CD8-positive, alpha-beta memory T cell (primary cell): Measurements from ENCODE around the gene RTF2. TPM values are rescaled to one million over a fixed set of nuclear protein-coding genes. Genes with fewer than 3 reads are reported as not detected.
A peak's percentile ranks its signal among the peaks of the same experiment; 100 is the strongest.

Experiments
- CTCF ChIA-PET: fragments of 350-600 bp; sonication (Branson Sonifier 250); formaldehyde crosslinking; loops from one replicate; lab custom pipeline; 2021; ENCODE audit warnings: antibody characterized with exemption; lab: Charles Lee
- POLR2A ChIA-PET: fragments of 350-600 bp; sonication (Branson Sonifier 250); formaldehyde crosslinking; loops from one replicate; lab custom pipeline; 2021; ENCODE audit warnings: antibody characterized with exemption; lab: Charles Lee
- DNase-seq, 5 donors: peaks; one replicate each; pipeline versions ENCODE4 v3.0.0 to v3.0.0-alpha.2; 2020 to 2022; ENCODE audit warnings: mixed read lengths in 1 of 5
- H3K27ac ChIP-seq: one replicate; pipeline ENCODE4 v1.7.0; 2013; ENCODE audit warnings: low read depth, mild to moderate bottlenecking, low read length, moderate library complexity
- H3K27me3 ChIP-seq: 2 replicates; pipeline ENCODE4 v1.7.0; 2013; ENCODE audit warnings: low read length, mild to moderate bottlenecking; ENCODE audit not compliant: insufficient read depth, poor library complexity, severe bottlenecking
- H3K36me3 ChIP-seq: 2 replicates; pipeline ENCODE4 v1.7.0; 2013; ENCODE audit warnings: mild to moderate bottlenecking, low read length, moderate library complexity; ENCODE audit not compliant: insufficient read depth
- H3K4me1 ChIP-seq: 2 replicates; pipeline ENCODE4 v1.7.0; 2013; ENCODE audit warnings: mild to moderate bottlenecking, low read length, moderate library complexity; ENCODE audit not compliant: insufficient read depth
- H3K4me3 ChIP-seq: 2 replicates; pipeline ENCODE4 v1.7.0; 2013; ENCODE audit warnings: mild to moderate bottlenecking, low read length
- H3K9me3 ChIP-seq: 2 replicates; pipeline ENCODE4 v1.7.0; 2013; ENCODE audit warnings: mild to moderate bottlenecking, low read length
- H3K27ac Mint-ChIP-seq, 8 donors: one replicate each; pipeline ENCODE4 v1.8.0; 2020 to 2021; ENCODE audit warnings: mixed read lengths in 8 of 8, mild to moderate bottlenecking in 6 of 8, inconsistent platforms in 3 of 8, moderate library complexity in 3 of 8
- H3K27me3 Mint-ChIP-seq, 2 donors: one replicate each; pipeline ENCODE4 v1.8.0; 2020 to 2021; ENCODE audit warnings: mixed read lengths in 2 of 2, mild to moderate bottlenecking in 1 of 2, moderate library complexity in 1 of 2
- H3K36me3 Mint-ChIP-seq, 3 donors: one replicate each; pipeline ENCODE4 v1.8.0; 2020 to 2021; ENCODE audit warnings: mixed read lengths in 3 of 3, inconsistent platforms in 1 of 3, mild to moderate bottlenecking in 1 of 3
- H3K4me1 Mint-ChIP-seq, 3 donors: one replicate each; pipeline ENCODE4 v1.8.0; 2020 to 2021; ENCODE audit warnings: mixed read lengths in 3 of 3, inconsistent platforms in 1 of 3, mild to moderate bottlenecking in 1 of 3
- H3K4me3 Mint-ChIP-seq, 7 donors: one replicate each; pipeline ENCODE4 v1.8.0; 2020 to 2021; ENCODE audit warnings: mixed read lengths in 7 of 7, mild to moderate bottlenecking in 6 of 7, moderate library complexity in 4 of 7, inconsistent platforms in 2 of 7
- H3K9me3 Mint-ChIP-seq, 5 donors: one replicate each; pipeline ENCODE4 v1.8.0; 2020 to 2022; ENCODE audit warnings: mixed read lengths in 5 of 5, mild to moderate bottlenecking in 3 of 5, moderate library complexity in 2 of 5, inconsistent platforms in 1 of 5
- polyA plus RNA-seq: library from polyadenylated mRNA; unstranded; fragments of 300-500 nt; fragmentation: Illumina TruSeq; gene quantifications from one replicate; pipeline ENCODE4 v1.2.3, GENCODE V29; 2021
- total RNA-seq, 2 experiments: library from RNA; stranded (reverse); gene quantifications; one replicate each; pipeline ENCODE4 v1.2.3, GENCODE V29; 2021

The RTF2 gene, protein sequence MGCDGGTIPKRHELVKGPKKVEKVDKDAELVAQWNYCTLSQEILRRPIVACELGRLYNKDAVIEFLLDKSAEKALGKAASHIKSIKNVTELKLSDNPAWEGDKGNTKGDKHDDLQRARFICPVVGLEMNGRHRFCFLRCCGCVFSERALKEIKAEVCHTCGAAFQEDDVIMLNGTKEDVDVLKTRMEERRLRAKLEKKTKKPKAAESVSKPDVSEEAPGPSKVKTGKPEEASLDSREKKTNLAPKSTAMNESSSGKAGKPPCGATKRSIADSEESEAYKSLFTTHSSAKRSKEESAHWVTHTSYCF
- total RNA-seq (10 to 100 TPM; 82.5 to 85.1 TPM), polyA plus RNA-seq (121 TPM)

DNA sequence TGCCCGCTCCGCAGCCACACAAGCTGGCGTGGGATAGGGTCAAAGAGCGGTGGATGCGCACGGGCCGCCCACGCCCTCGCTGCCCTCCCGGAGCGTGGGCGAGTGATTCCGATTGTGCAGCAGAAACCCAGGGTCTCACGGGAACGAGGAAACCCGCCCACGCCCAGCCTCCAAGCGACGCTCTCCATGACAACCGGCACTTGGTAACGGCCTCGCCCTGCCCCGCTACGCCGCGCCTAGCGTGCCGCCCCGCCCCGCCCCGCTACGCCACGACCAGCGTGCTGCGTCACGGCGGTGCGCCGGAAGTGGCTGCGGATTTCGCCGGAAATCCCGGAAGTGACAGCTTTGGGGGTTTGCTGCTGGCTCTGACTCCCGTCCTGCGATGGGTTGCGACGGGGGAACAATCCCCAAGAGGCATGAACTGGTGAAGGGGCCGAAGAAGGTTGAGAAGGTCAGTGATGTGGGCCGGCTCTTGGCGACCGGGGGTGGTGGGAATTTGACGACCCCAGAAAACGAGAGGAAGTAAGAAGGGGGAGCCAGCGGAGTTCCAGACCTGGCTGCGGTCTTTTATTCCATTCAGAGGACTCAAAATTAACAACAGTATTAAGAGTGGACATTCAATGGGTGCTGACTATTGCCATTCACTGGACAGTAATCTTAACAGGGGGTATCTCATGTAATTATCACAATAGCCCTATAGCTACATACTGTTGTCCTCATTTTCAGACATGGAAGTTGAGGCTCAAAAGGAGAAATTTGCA is at the start of gene RTF2:
Gene RTF2, plus strand, starts transcription at position 312 of the 761 bp plus-strand sequence. Its CDS starts 71 bp downstream, at position 383.
- POLR2A ChIA-PET: interaction anchor here (1.4 kb wide), 1 partner anchor 76 kb away, joined by 7 read pairs; the partner anchor contains the start of genes AURKA and CSTF1
- DNase-seq: peak; percentile 93 to 98 (median 96)
- no peaks in the 10 kb centered on the region for H3K9me3 ChIP-seq
- H3K4me3 Mint-ChIP-seq: peak within 1 kb of the TSS; percentile 98 to 100 (median 99)
- H3K9me3 Mint-ChIP-seq: no peaks in the 10 kb centered on the region
- H3K27ac ChIP-seq: peak within 1 kb of the TSS; percentile 95
- H3K36me3 ChIP-seq: peaks cover 4% of the 10 kb centered on the region
- H3K36me3 Mint-ChIP-seq: peaks cover 0 to 38% (median 1%) of the 10 kb centered on the region in 3 donors
- H3K27ac Mint-ChIP-seq: peak within 1 kb of the TSS; percentile 99 to 100 (median 100)
- H3K27me3 Mint-ChIP-seq: peaks cover 0 to 2% of the 10 kb centered on the region in 2 donors
- H3K4me3 ChIP-seq: peak within 1 kb of the TSS; percentile 84
- peaks cover 42 to 57% (median 47%) of the 10 kb centered on the region in 3 donors for H3K4me1 Mint-ChIP-seq
- H3K4me1 ChIP-seq: peaks cover 43% of the 10 kb centered on the region
- CTCF ChIA-PET: interaction anchor here (1.4 to 2.0 kb wide), 4 partner anchors 40 to 73 kb away, joined by 3 to 6 read pairs (median 5); no protein-coding TSS in a partner anchor
- no peaks in the 10 kb centered on the region for H3K27me3 ChIP-seq

DNA sequence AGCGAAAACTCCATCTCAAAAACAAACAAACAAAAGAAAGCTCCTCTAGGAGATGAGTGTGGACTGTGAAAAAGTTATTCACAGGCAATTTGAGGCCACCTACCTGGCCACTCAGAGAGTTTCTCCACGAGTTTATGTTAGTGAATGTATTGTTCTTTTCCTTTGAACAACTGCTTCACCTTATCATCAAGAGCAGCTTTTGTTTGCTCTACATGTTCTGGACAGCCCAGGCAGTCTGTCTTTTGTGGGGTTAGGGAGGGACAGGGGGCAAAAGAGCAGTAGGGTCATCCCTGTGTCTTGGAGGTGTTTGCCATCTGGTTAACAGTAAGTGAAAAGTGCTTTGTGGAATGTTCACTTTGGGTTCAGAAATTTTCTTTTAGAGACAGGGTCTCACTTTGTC is 48.4 kb upstream of the RTF2 start:
- peaks cover 0 to 1% of the 10 kb centered on the region in 2 donors for H3K27me3 Mint-ChIP-seq
- CTCF ChIA-PET: interaction anchor here (1.1 to 3.5 kb wide), 4 partner anchors 10 to 19 kb away, joined by 3 to 11 read pairs (median 4); no protein-coding TSS in a partner anchor
- H3K4me3 Mint-ChIP-seq: no peak overlapping the region
- peak overlapping the region; percentile 38 to 100 (median 82) for H3K27ac Mint-ChIP-seq
- POLR2A ChIA-PET: no interaction called here
- no peak for DNase-seq
- H3K9me3 ChIP-seq: no peaks in the 10 kb centered on the region
- no peaks in the 10 kb centered on the region for H3K27me3 ChIP-seq
- H3K36me3 Mint-ChIP-seq: peaks cover 0 to 11% (median 11%) of the 10 kb centered on the region in 3 donors
- H3K4me1 ChIP-seq: peaks cover 80% of the 10 kb centered on the region
- no peak overlapping the region for H3K4me3 ChIP-seq
- H3K4me1 Mint-ChIP-seq: peaks cover 57 to 71% (median 62%) of the 10 kb centered on the region in 3 donors
- H3K9me3 Mint-ChIP-seq: no peaks in the 10 kb centered on the region
- H3K27ac ChIP-seq: peak overlapping the region; percentile 1
- no peaks in the 10 kb centered on the region for H3K36me3 ChIP-seq

DNA sequence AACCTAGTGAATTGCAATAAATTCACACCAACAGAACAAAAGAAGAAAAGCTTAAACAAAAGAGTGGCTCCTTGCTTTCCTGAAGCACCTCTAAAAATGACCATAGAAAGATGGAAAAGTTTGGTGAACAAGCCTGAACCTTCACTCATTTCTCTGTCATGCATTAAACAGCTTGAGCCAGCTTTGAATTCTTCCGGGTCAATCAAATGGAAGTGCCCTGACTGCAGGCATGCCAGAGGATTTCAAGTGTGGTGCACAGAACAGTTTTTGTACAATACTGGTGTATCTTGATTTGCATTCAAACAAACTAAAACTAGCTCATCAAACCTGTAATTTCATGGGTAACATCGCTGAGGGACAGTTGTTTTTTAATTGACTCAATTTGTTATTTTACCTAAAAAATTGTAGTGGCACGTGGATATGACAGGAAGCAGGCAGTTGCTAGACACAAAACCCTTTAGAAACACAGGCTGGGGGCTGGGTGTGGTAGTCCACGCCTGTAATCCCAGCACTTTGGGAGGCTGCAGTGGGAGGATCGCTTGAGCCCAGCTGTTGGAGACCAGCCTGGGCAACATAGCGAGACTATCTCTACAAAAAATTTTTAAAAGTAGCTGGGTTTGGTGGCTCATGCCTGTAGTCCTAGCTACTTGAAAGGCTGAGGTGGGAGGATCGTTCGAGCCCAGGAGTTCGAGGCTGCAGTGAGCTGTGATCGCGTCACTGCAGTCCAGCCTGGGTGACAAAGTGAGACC is 47.3 kb upstream of the RTF2 start:
- H3K27me3 ChIP-seq: no peaks in the 10 kb centered on the region

DNA sequence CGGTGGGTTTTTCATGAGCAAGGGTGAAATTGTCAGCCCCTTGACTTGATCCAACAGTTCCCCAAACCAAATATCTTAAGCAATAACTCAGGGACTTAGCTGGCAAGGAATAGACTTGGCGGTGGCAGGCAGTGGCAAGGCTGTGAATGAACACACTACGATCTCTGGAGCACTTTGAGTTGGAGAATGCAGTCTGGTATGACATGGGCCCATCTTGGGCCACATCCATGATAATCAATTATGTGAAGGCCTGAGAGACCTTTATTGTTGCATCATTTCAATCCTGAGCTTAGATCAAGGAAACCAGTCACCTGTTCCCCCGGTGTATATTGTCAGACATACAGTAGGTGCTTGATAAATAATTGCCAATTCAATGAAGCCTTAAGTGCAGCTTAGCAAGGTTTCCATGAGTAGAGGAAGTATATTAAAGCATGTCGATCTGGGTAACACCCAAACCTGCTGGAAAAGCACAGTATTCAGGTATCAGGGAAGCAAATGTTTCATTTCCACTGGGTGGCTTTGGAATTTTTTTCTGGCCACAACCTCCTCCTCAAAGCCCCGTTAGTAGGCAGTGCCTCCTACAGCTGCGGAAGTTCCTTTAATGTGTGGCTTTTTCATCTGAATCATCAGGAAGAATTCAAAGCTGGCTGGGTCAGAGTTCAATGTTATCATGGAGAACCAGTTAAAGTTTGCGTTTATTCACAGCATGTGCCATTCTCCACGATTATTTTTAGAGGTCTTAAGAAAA is 46.2 kb upstream of the RTF2 start:
- Histone ChIP-seq H3K27ac (peak overlapping the region; percentile 41), H3K36me3 (no peaks in the 10 kb centered on the region), H3K27me3 (no peaks in the 10 kb centered on the region), H3K4me3 (peak overlapping the region; percentile 10), H3K9me3 (no peaks in the 10 kb centered on the region), H3K4me1 (peaks cover 58% of the 10 kb centered on the region)
- Mint-ChIP-seq H3K27me3 (peaks cover 0 to 1% of the 10 kb centered on the region in 2 donors), H3K27ac (peak overlapping the region; percentile 31 to 94 (median 74)), H3K9me3 (no peaks in the 10 kb centered on the region), H3K36me3 (peaks cover 0 to 9% (median 8%) of the 10 kb centered on the region in 3 donors), H3K4me1 (peaks cover 41 to 59% (median 50%) of the 10 kb centered on the region in 3 donors), H3K4me3 (peak overlapping the region; percentile 4 to 46 (median 22))
- ChIA-PET CTCF (interaction anchor here (1.1 to 3.2 kb wide), 3 partner anchors 8 to 21 kb away, joined by 3 to 11 read pairs (median 5); partner anchors contain the start of gene CASS4), POLR2A (interaction anchor here (0.6 to 1.0 kb wide), 2 partner anchors 10 to 903 kb away, joined by 3 to 5 read pairs; partner anchors contain the start of gene CASS4)
- DNase-seq: no peak

More for the DNA sequence above, 47.3 kb upstream of the RTF2 start:
- Histone ChIP-seq H3K4me1 (peaks cover 69% of the 10 kb centered on the region), H3K9me3 (no peaks in the 10 kb centered on the region), H3K27ac (peak overlapping the region; percentile 41), H3K36me3 (no peaks in the 10 kb centered on the region), H3K4me3 (no peak overlapping the region)
- peaks cover 50 to 69% (median 60%) of the 10 kb centered on the region in 3 donors for H3K4me1 Mint-ChIP-seq
- peaks cover 0 to 1% of the 10 kb centered on the region in 2 donors for H3K27me3 Mint-ChIP-seq
- peak overlapping the region in 5 of 7 donors; percentile 18 to 60 (median 41) for H3K4me3 Mint-ChIP-seq
- no peaks in the 10 kb centered on the region for H3K9me3 Mint-ChIP-seq
- H3K36me3 Mint-ChIP-seq: peaks cover 0 to 11% (median 11%) of the 10 kb centered on the region in 3 donors
- POLR2A ChIA-PET: interaction anchor here (1.1 kb wide), 1 partner anchor 28 kb away, joined by 3 read pairs; no protein-coding TSS in a partner anchor
- H3K27ac Mint-ChIP-seq: peak overlapping the region; percentile 57 to 100 (median 84)
- CTCF ChIA-PET: interaction anchor here (0.6 to 3.5 kb wide), 4 partner anchors 8 to 1770 kb away, joined by 3 to 11 read pairs (median 7); partner anchors contain the start of gene CASS4
- DNase-seq: no peak

DNA sequence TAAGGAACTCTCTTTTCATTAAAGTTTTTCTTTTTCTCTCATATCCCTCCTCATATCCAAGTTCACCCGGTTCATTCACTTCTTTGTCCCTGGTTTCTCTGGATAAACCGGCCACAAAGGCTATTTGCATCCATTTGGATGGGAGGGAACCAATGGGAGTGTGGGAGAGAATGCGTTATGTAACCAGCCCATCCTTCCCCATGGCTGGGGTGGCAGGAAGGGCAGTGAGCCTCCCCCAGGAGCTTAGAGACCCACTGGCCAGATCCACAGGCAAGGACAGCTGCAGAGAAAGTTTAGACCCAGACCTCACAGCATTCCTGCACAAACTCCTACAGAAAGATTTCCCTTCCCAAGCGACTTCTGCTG is 45.6 kb upstream of the RTF2 start:
- no peaks in the 10 kb centered on the region for H3K9me3 ChIP-seq
- Mint-ChIP-seq H3K4me1 (peaks cover 39 to 57% (median 50%) of the 10 kb centered on the region in 3 donors), H3K27me3 (peaks cover 0 to 1% of the 10 kb centered on the region in 2 donors), H3K9me3 (no peaks in the 10 kb centered on the region), H3K36me3 (peaks cover 1 to 8% (median 7%) of the 10 kb centered on the region in 3 donors), H3K4me3 (peak overlapping the region in 2 of 7 donors; percentile 31 to 32), H3K27ac (peak overlapping the region; percentile 31 to 94 (median 70))
- ChIA-PET POLR2A (interaction anchor here (1.0 kb wide), 1 partner anchor 11 kb away, joined by 5 read pairs; the partner anchor contains the start of gene CASS4), CTCF (interaction anchor here (1.1 to 3.2 kb wide), 2 partner anchors 8 to 10 kb away, joined by 5 to 11 read pairs; partner anchors contain the start of gene CASS4)
- DNase-seq: no peak
- H3K27ac ChIP-seq: no peak overlapping the region
- H3K36me3 ChIP-seq: no peaks in the 10 kb centered on the region
- no peak overlapping the region for H3K4me3 ChIP-seq
- H3K27me3 ChIP-seq: no peaks in the 10 kb centered on the region
- peaks cover 52% of the 10 kb centered on the region for H3K4me1 ChIP-seq

DNA sequence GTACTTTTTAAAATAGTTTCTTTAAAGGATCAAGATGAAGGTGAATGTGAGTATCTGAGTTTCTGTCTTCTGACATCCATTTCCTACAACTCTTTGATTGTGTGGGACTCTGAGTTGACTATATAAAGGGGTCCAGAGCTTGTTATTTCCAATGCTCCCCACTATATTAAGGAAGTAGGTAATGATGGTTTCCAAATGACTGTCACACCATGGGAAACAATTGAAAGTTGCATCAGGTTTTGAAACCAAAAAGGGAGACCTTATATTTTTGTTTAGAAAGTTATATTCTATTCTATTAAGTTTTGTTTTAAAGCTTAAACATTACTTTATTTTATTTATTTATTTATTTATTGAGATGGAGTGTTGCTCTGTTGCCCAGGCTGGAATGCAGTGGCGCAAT is 45.2 kb upstream of the RTF2 start:
- Histone ChIP-seq H3K4me3 (no peak overlapping the region), H3K27ac (no peak overlapping the region), H3K9me3 (no peaks in the 10 kb centered on the region), H3K4me1 (peaks cover 52% of the 10 kb centered on the region), H3K36me3 (no peaks in the 10 kb centered on the region), H3K27me3 (no peaks in the 10 kb centered on the region)
- POLR2A ChIA-PET: no interaction called here
- Mint-ChIP-seq H3K27ac (peak overlapping the region in 2 of 8 donors; percentile 60 to 82), H3K27me3 (peaks cover 0 to 1% of the 10 kb centered on the region in 2 donors), H3K9me3 (no peaks in the 10 kb centered on the region), H3K36me3 (peaks cover 5 to 8% (median 6%) of the 10 kb centered on the region in 3 donors), H3K4me3 (no peak overlapping the region), H3K4me1 (peaks cover 39 to 57% (median 50%) of the 10 kb centered on the region in 3 donors)
- CTCF ChIA-PET: interaction anchor here (1.1 to 3.2 kb wide), 2 partner anchors 8 to 10 kb away, joined by 5 to 11 read pairs; partner anchors contain the start of gene CASS4
- no peak for DNase-seq
